NCI-H1417 treated with DMSO at 0.1 percent for 48 hours (cell line): ENCODE results near the gene PROM2.
A peak's percentile ranks its signal among the peaks of the same experiment; 100 is the strongest.

ENCODE experiments used
- DNase-seq: peaks from one replicate; lab custom pipeline; 2025; lab: John Stamatoyannopoulos, UW

Gene PROM2

GRCh38 chr2:95285542-95285932 is 11.3 kb downstream of the PROM2 start:
- DNase-seq = no peak

GRCh38 chr2:95287336-95287735 is 13.1 kb downstream of the PROM2 start:
- no peak for DNase-seq

- no peak for DNase-seq
Measured at GRCh38 chr2:95287806-95288205, 13.6 kb downstream of the PROM2 start.

GRCh38 chr2:95289253-95289652 is 15.0 kb downstream of the PROM2 start:
- DNase-seq = no peak

- no peak for DNase-seq
Measured at GRCh38 chr2:95291222-95291621, 17.0 kb downstream of the PROM2 start.

- no peak for DNase-seq
Measured at GRCh38 chr2:95292623-95293260, 18.5 kb downstream of the PROM2 start.

- DNase-seq = no peak
Measured at GRCh38 chr2:95294579-95295250, 20.5 kb downstream of the PROM2 start.

GRCh38 chr2:95295376-95295775 is 21.1 kb downstream of the PROM2 start:
- no peak for DNase-seq

GRCh38 chr2:95296011-95296410 is 21.8 kb downstream of the PROM2 start:
- DNase-seq = peak; percentile 50

- no peak for DNase-seq
Measured at GRCh38 chr2:95296880-95297487, 22.7 kb downstream of the PROM2 start, which contains the start of gene KCNIP3. Gene KCNIP3, plus strand, starts transcription at chr2:95297347. Its CDS starts 92 bp downstream, at chr2:95297439.

GRCh38 chr2:95297639-95298395 is 23.6 kb downstream of the PROM2 start:
- no peak for DNase-seq

- no peak for DNase-seq
Measured at GRCh38 chr2:95298486-95299111, 24.4 kb downstream of the PROM2 start.

- no peak for DNase-seq
Measured at GRCh38 chr2:95299961-95300360, 25.7 kb downstream of the PROM2 start.

GRCh38 chr2:95300450-95300849 is 26.2 kb downstream of the PROM2 start:
- DNase-seq = no peak

- DNase-seq = no peak
Measured at GRCh38 chr2:95301186-95301585, 26.9 kb downstream of the PROM2 start.

- DNase-seq = no peak
Measured at GRCh38 chr2:95301876-95302641, 27.8 kb downstream of the PROM2 start.

GRCh38 chr2:95303191-95303919 is 29.1 kb downstream of the PROM2 start:
- DNase-seq = no peak

- no peak for DNase-seq
Measured at GRCh38 chr2:95305380-95306061, 31.3 kb downstream of the PROM2 start.

GRCh38 chr2:95306336-95306895 is 32.2 kb downstream of the PROM2 start:
- no peak for DNase-seq

GRCh38 chr2:95307036-95307435 is 32.8 kb downstream of the PROM2 start:
- DNase-seq = no peak
